Fibroblast of the aortic adventitia (primary cell): ENCODE data around the gene SLC10A3. TPM values are rescaled to one million over a fixed set of nuclear protein-coding genes. Genes with fewer than 3 reads are reported as not detected.

Source experiments
- DNase-seq: peaks from one replicate; pipeline ENCODE4 v3.0.0-alpha.2; 2010; ENCODE audit warnings: low read depth
- H3K4me3 ChIP-seq: 2 replicates; pipeline ENCODE4 v1.5.1; 2011; ENCODE audit warnings: low read depth, mild to moderate bottlenecking, control low read depth, low read length, moderate library complexity
- total RNA-seq: library from RNA; depleted of rRNA; stranded (reverse); fragments of >200 nt; gene quantifications from 2 replicates; pipeline ENCODE4 v1.2.3, GENCODE V29; 2012; ENCODE audit warnings: low replicate concordance
- TF ChIP-seq, protein P1 (sequence below): IDR thresholded peaks from 2 replicates; pipeline ENCODE4 v1.5.1; 2011; ENCODE audit warnings: mild to moderate bottlenecking, low read length, control low read depth, inconsistent platforms; ENCODE audit not compliant: insufficient read depth

The SLC10A3 gene
- total RNA-seq, 1 donor, result 28.6 TPM

GRCh38 chrX:154469880-154470279, 20.5 kb downstream of the SLC10A3 start:
- no peak for DNase-seq
- no peak overlapping the region for H3K4me3 ChIP-seq
- TF ChIP-seq, protein P1, sequence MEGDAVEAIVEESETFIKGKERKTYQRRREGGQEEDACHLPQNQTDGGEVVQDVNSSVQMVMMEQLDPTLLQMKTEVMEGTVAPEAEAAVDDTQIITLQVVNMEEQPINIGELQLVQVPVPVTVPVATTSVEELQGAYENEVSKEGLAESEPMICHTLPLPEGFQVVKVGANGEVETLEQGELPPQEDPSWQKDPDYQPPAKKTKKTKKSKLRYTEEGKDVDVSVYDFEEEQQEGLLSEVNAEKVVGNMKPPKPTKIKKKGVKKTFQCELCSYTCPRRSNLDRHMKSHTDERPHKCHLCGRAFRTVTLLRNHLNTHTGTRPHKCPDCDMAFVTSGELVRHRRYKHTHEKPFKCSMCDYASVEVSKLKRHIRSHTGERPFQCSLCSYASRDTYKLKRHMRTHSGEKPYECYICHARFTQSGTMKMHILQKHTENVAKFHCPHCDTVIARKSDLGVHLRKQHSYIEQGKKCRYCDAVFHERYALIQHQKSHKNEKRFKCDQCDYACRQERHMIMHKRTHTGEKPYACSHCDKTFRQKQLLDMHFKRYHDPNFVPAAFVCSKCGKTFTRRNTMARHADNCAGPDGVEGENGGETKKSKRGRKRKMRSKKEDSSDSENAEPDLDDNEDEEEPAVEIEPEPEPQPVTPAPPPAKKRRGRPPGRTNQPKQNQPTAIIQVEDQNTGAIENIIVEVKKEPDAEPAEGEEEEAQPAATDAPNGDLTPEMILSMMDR, result no peak

GRCh38 chrX:154469114-154469513, 21.3 kb downstream of the SLC10A3 start:
- H3K4me3 ChIP-seq, result no peak overlapping the region
- DNase-seq, result no peak
- TF ChIP-seq, protein P1, result no peak

DNA sequence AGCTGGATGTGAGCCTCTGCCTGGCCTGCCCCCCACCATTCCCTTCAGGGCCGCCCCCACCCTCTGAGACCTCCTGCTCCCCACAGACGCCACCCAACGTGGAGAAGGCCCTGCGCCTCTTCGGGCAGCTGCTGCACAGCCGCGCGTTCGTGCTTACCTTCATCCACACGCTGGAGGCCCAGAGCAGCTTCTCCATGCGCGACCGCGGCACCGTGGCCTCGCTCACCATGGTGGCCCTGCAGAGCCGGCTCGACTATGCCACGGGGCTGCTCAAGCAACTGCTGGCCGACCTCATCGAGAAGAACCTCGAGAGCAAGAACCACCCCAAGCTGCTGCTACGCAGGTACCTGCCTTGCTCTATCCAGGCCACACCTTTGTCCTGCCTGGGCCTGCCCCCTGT, 22.2 kb downstream of the SLC10A3 start:
- no peak overlapping the region for H3K4me3 ChIP-seq
- TF ChIP-seq, protein P1, result no peak
- DNase-seq, result no peak

GRCh38 chrX:154467556-154467955, 22.9 kb downstream of the SLC10A3 start:
- H3K4me3 ChIP-seq, result no peak overlapping the region
- TF ChIP-seq, protein P1, result no peak
- DNase-seq, result no peak

DNA sequence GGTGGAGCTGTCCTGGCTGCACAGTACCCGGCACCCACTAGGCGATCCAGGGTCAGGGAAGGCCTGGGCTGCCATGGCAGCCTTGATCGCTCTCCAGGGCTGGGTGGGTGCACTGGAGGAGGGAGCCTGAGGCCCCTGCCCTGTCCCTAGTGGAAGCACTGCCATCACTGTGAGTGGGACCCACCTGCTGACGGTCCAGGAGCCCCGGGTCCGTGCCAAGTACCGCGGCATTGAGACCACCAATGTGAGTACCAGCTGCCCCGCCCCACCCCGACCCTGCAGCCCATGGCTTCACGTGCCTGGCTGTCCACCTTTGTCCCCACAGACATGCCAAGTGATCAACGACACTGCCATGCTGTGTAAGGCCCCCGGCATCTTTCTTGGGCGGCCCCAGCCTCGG, 23.5 kb downstream of the SLC10A3 start:
- TF ChIP-seq, protein P1, result no peak
- no peak for DNase-seq
- H3K4me3 ChIP-seq, result no peak overlapping the region

- no peak overlapping the region for H3K4me3 ChIP-seq
These were observed 24.4 kb downstream of the SLC10A3 start for GRCh38 chrX:154466036-154466435.

GRCh38 chrX:154465601-154466000, 24.8 kb downstream of the SLC10A3 start:
- no peak overlapping the region for H3K4me3 ChIP-seq
- TF ChIP-seq, protein P1, result no peak
- DNase-seq, result no peak

More at GRCh38 chrX:154466036-154466435, 24.4 kb downstream of the SLC10A3 start:
- DNase-seq, result no peak
- TF ChIP-seq, protein P1, result no peak
